Colonic mucosa (tissue), 4 donors: Measurements from ENCODE around the gene APC2. TPM values are rescaled to one million over a fixed set of nuclear protein-coding genes. Genes with fewer than 3 reads are reported as not detected.
"Not testable (repeated sequence)": the region's sequence is repeated elsewhere in the genome, so short reads cannot be mapped to it uniquely, and the experiment has no call there.

ENCODE experiments used
- DNase-seq: peaks from one replicate; pipeline ENCODE4 v3.0.0-alpha.2; 2020
- H3K27ac ChIP-seq: fragments of 200-600 bp; one replicate; pipeline ENCODE4 v1.8.0; 2021
- H3K27me3 ChIP-seq: fragments of 200-600 bp; one replicate; pipeline ENCODE4 v1.8.0; 2021
- H3K36me3 ChIP-seq: fragments of 200-600 bp; one replicate; pipeline ENCODE4 v1.8.0; 2021
- H3K4me1 ChIP-seq: fragments of 200-600 bp; one replicate; pipeline ENCODE4 v1.8.0; 2021; ENCODE audit warnings: mild to moderate bottlenecking
- H3K4me3 ChIP-seq: fragments of 200-600 bp; one replicate; pipeline ENCODE4 v1.8.0; 2021
- H3K9ac ChIP-seq, 2 donors: one replicate each; pipeline ENCODE4 v1.7.0; 2013; ENCODE audit warnings: control low read depth in 2 of 2, low read depth in 2 of 2, low read length in 2 of 2
- H3K9me3 ChIP-seq: fragments of 200-600 bp; one replicate; pipeline ENCODE4 v1.8.0; 2021
- CTCF ChIP-seq: fragments of 200-600 bp; IDR thresholded peaks from one replicate; pipeline ENCODE4 v1.8.0; 2022; ENCODE audit warnings: antibody characterized with exemption, mild to moderate bottlenecking
- intact Hi-C: fragments of 100-400 bp; cut with DNase I; formaldehyde crosslinking; loops from one replicate; pipeline ENCODE4 v1.14.1; 2022
- total RNA-seq, 2 donors: library from RNA; stranded (reverse); fragmentation: NEBNext Ultra II Directional in 1 of 2; extraction: Animal tissue kit (Norgen Biotek cat#: 25700) in 1 of 2; gene quantifications; one replicate each; pipeline ENCODE4 v1.2.1, GENCODE V29; 2021
- donor health status: healthy.
- donor health status: DM: no; HTN: no; CAD: no.
- donor health status: DM: no; HTN: no; CAD: no.

APC2 gene
- total RNA-seq, 2 donors from 2014 or later: 0.05 to 0.42 TPM

DNA sequence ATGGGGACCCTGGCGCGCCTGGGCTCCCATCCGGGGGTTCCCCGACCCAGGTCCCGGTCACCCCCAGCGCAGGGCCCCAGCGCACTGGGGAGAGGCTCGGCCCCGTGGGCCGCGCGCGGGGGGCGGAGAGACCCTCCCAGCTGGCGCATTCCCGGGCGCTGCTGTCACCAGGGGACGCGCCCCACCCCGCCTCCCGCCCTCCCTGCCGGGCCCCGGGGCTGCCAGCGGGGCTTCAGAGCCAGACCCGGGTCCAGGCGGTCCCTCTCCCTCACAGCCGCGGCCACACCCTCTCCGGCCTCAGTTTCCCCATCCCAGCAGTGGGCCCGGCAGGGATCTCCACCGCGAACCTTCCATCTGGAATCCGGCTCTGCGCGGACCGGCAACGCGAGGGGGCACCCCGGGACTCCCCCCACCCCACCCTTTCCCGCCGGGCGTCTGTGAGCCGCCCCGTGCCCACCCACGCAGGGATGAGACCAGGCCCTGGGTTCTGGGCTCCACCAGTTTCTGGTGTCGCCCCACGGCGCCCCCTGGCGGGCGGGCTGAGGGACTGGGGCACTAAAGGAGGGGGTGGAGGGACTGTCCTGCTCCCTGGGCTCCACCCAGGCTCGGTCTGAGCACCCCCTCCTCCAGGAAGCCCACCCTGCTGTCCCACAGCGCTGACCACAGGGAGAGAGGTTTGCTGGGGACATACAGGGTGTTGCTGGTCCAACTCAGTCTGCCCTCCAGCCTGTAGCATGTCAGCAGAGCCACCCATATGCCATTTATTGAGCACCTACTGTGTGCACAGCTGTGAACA, 63.8 kb downstream of the APC2 start:
- Histone ChIP-seq H3K4me1 (no peaks in the 10 kb centered on the region), H3K9ac (peak overlapping the region in 1 of 2 donors; percentile 84), H3K9me3 (no peaks in the 10 kb centered on the region), H3K4me3 (peak overlapping the region; percentile 59), H3K27me3 (peaks cover 4% of the 10 kb centered on the region), H3K36me3 (no peaks in the 10 kb centered on the region), H3K27ac (no peak overlapping the region)
- intact Hi-C loops: loop anchor here (10.0 kb wide), 1 partner anchor 229 kb away; the partner anchor contains the start of gene EFNA2
- peak; percentile 66 for TF ChIP-seq CTCF
- peak; percentile 63 for DNase-seq

DNA sequence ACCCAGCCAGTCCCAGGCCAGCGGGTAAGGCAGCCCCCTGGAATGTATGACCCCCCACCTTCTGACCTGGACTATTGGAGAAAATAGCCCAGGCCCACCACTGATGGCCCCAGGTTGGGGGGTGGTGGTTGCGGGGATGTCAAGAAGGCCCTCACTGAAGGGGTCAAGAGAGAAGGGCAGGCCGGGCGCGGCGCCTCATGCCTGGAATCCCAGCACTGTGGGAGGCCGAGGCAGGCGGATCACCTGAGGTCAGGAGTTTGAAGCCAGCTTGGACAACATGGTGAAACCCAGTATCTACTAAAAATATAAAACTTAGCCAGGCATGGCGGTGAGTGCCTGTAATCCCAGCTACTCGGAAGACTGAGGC, 64.4 kb downstream of the APC2 start:
- intact Hi-C loops: loop anchor here (10.0 kb wide), 1 partner anchor 229 kb away; the partner anchor contains the start of gene EFNA2
- DNase-seq: no peak
- H3K4me3 ChIP-seq: no peak overlapping the region
- H3K27me3 ChIP-seq: peaks cover 4% of the 10 kb centered on the region
- H3K9ac ChIP-seq: no peak overlapping the region
- no peak overlapping the region for H3K27ac ChIP-seq
- H3K9me3 ChIP-seq: no peaks in the 10 kb centered on the region
- H3K4me1 ChIP-seq: no peaks in the 10 kb centered on the region
- H3K36me3 ChIP-seq: no peaks in the 10 kb centered on the region
- no peak for TF ChIP-seq CTCF

- H3K4me1 ChIP-seq: no peaks in the 10 kb centered on the region
- intact Hi-C loops: loop anchor here (10.0 kb wide), 1 partner anchor 230 kb away; the partner anchor contains the start of gene EFNA2
- peaks cover 4% of the 10 kb centered on the region for H3K27me3 ChIP-seq
- DNase-seq: no peak
- H3K4me3 ChIP-seq: no peak overlapping the region
- H3K36me3 ChIP-seq: no peaks in the 10 kb centered on the region
- no peaks in the 10 kb centered on the region for H3K9me3 ChIP-seq
- TF ChIP-seq CTCF: no peak
- H3K9ac ChIP-seq: no peak overlapping the region
- no peak overlapping the region for H3K27ac ChIP-seq
Observed at GRCh38 chr19:1514986-1515721, 65.2 kb downstream of the APC2 start.

DNA sequence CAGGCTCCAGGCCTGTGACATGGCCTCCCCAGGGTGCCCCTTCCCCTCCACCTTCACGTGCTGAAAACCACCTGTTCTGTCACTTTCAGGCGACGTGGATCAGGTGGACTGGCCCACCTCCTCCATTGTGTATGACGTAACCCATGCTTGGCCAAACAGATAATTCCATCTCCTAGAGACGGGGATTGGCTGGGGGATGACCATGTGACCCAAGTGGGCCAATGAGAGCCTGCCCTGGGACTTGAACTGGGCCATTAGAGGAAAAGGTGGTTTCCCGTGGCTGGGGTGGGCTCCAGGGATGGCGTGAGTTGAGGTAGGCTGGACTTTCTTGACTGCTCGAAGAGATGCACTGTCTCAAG, 66.5 kb downstream of the APC2 start:
- no peak overlapping the region for H3K27ac ChIP-seq
- H3K27me3 ChIP-seq: peaks cover 4% of the 10 kb centered on the region
- H3K36me3 ChIP-seq: no peaks in the 10 kb centered on the region
- no peaks in the 10 kb centered on the region for H3K9me3 ChIP-seq
- no peaks in the 10 kb centered on the region for H3K4me1 ChIP-seq
- no peak for DNase-seq
- no peak overlapping the region for H3K4me3 ChIP-seq
- no peak for TF ChIP-seq CTCF
- intact Hi-C loops: loop anchor here (10.0 kb wide), 1 partner anchor 232 kb away; the partner anchor contains the start of gene EFNA2
- H3K9ac ChIP-seq: no peak overlapping the region

GRCh38 chr19:1518471-1518870, 68.5 kb downstream of the APC2 start:
- H3K9me3 ChIP-seq: no peaks in the 10 kb centered on the region
- H3K4me3 ChIP-seq: no peak overlapping the region
- H3K27ac ChIP-seq: no peak overlapping the region
- H3K36me3 ChIP-seq: no peaks in the 10 kb centered on the region
- peaks cover 11% of the 10 kb centered on the region for H3K27me3 ChIP-seq
- no peak overlapping the region for H3K9ac ChIP-seq
- no peaks in the 10 kb centered on the region for H3K4me1 ChIP-seq
- TF ChIP-seq CTCF: no peak
- intact Hi-C loops: loop anchor here (10.0 kb wide), 1 partner anchor 234 kb away; the partner anchor contains the start of gene EFNA2
- no peak for DNase-seq

DNA sequence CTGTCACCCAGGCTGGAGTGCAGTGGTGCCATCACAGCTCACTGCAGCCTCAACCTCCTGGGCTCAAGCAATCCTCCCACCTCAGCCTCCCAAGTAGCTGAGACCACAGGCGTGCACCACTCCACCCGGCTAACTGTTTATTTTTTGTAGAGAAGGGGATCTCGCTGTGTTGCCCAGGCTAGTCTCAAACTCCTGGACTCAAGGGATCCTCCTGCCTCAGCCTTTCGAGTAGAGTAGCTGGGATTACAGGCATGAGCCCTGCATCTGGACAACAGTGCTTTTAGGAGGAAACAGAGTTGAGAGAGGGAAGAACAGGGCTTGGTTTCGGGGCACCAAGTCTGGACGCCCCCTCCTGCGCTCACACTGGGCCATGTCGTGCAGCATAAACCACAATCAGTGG, 69.9 kb downstream of the APC2 start:
- peaks cover 23% of the 10 kb centered on the region for H3K27me3 ChIP-seq
- DNase-seq, H3K9ac ChIP-seq, H3K36me3 ChIP-seq, H3K4me3 ChIP-seq, H3K27ac ChIP-seq, H3K4me1 ChIP-seq, H3K9me3 ChIP-seq: not testable (repeated sequence)
- intact Hi-C loops: loop anchor here (10.0 kb wide), 1 partner anchor 235 kb away; the partner anchor contains the start of gene EFNA2
